GM21529 (cell line): Measurements from ENCODE around the gene TMEM213.
A peak's percentile ranks its signal among the peaks of the same experiment; 100 is the strongest.

ENCODE experiments used
- ATAC-seq: cut with Tn5 transposase; IDR thresholded peaks from one replicate; pipeline ENCODE4 v1.9.1; 2021; ENCODE audit not compliant: unreplicated experiment

Gene TMEM213, protein sequence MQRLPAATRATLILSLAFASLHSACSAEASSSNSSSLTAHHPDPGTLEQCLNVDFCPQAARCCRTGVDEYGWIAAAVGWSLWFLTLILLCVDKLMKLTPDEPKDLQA

DNA sequence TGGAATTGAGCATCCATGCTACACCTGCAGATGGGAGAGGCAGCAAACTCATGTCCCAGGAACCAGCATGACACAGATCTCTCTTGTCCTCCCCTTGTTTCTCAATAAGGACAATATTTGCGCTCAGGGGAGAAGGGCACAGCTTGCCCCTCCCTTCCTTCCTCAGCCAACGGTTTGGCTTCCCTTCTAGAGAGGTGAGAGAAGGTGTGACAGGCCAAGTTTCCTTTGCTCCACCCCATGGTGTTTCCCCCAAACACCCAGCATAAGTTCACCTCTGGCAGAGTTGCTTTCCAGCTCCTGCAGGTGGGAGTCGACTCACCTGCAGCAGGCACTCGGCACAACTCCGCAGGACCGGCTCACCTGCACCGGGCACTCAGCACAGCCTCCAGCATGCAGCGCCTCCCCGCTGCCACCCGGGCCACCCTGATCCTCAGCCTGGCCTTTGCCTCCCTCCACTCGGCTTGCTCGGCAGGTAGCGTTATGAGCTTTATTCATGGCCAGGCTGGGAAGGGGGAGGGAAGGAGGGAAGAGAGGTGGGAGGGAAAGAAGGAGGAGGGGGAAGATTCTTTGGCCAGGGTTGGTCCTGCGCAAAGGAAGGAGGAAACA lies at the start of gene TMEM213, which contains the start of gene ATP6V0A4:
TMEM213 (plus strand) TSS at position 280 of the 606 bp plus-strand sequence; CDS start at position 391, 111 bp downstream.
ATP6V0A4 (minus strand) TSS at position 482 of the 606 bp plus-strand sequence. CDS start 26,949 bp downstream, outside the sequence.
- no peak for ATAC-seq

DNA sequence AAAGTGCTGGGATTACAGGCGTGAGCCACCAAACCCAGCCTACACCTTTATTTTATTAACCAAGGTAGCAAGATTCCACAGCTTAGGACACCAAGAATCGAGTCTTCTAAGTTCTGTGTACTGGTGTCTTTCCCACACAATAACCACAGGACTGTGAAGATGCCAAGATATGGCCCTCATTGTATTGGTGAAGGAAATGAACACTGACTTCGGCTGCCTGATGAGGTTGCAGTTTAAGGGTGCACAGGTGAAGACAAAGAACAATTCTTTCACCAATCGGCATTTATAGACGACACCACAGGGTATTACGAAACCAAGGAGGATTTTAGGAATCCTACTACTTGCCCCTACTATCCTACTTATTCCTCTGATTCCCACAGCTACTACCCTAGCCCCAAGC lies 49.1 kb upstream of the TMEM213 start:
- ATAC-seq = no peak

DNA sequence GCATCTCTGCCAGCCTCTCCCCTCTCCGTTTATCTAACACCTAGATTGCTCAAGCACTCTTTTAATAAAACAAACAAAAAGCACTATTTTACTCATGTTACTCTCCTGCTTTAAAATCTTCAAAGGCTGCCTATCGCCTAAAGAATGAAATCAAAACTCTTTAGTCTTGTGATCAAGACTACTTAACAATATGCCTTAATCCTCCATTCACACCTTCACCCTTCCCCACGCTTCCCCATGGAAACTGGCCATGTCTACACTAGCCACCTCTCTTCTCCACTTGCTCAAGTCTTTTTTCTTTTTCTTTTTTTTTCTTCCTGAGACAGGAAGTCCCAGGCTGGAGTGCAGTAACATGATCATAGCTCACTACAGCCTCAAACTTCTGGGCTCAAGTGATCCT lies 47.8 kb upstream of the TMEM213 start:
- ATAC-seq = no peak

DNA sequence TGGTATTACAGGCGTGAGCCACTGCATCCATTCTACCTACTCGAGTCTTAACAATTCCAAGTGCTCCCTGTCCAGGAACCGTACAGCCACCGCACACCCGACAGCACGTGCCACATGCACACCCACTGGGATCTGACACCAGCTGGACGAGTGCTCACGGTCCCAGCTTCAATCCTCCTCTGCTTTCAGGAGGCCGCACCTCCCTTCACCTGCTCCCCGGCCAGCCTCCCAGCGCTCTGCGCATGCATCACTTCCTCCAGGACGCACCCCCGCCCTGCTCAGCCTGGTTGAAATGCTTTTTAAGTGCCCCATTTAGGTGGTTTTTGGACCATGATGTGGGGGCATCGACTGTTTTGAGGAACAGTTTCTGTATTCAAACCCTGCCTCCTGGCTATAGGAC lies 47.3 kb upstream of the TMEM213 start:
- ATAC-seq = no peak

DNA sequence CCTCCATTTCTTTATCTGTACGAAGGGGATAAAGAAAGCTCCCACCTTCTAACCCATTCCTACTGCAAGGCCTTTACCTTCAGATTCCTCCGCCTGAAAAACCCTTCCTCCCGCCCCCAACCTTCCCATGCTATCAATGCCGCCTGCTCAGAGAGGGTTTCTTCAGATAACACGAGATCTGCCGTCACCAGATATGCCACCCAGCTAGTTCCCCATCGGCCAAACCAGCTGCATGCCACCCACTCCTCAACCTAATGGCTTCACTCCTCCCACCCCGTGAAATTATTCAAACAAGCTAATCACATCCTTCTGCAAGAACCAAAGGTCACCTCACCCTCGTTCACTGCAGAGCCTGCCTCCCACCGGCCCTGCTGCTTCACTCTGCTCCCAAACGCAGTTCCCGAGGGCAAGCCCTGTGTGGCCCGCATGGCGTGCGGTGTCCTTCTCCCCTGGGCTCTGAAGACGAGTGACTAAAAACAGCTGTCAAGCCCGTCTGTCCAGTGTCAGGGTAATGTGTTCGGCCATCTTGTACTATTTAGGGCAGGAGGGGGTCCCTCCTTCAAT lies 46.8 kb upstream of the TMEM213 start:
- ATAC-seq = no peak

DNA sequence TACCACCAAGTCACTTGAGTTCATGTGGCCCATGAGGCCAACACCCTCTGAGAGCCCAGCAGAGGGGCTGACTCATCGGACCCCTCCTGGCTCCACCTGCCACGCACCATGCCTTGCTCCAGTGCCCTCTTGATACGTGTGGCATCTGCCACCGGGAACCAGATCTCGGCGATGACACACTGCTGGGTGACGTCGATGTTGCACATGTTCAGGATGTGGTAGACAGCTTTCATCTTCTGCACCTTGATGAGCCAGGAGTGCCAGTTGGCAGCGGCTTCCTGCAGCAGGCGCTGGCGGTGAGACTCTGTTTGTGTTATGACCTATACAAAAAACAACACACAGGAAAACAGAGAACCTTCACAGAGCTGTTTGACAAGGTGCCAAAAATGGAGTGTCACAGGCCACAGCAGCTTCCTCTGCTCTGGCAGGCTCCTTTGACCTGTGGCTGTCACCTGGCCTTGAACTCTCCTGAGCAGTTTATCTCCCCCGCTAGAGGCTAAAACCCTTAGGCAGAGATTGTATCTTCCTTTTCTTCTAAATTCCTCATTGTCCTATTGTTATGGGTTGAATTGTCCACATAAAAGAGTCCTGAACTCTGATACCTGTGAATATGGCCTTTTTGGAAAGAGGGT lies 45.2 kb upstream of the TMEM213 start:
- ATAC-seq = peak; percentile 79

DNA sequence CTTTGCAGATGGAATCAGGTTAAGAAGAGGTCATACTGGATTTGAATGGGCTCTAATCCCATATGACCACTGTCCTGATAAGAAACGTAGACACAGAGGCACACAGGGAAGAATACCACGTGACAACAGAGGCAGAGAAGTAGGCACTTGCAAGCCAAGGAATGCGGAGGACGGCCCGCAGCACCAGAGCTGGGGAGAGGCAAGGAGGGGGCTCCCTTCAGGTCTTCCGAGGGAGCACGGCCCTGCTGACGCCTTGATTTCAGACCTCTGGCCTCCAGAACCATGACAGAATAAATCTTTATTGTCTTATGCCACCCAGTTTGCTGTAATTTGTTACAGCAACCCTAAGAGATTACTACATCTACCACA lies 44.7 kb upstream of the TMEM213 start:
- no peak for ATAC-seq

DNA sequence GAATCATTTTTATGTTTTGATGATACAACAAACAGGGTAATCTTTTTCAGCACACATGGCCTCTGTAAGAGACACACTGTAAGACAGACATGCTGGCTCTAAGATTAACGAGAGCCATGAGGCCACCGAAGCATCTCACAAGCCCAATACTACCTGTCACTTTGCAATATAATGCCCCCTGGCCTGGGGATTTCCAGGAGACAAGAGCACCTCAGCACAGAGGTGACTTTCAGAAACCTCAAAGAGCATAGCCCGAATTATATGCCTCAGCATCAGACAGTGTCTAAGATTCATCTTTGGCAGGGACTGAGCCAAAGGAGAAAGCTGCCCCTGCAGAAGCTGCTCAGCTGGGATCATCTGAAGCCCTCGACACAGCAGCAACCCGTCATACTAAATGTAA lies 44.2 kb upstream of the TMEM213 start:
- no peak for ATAC-seq

DNA sequence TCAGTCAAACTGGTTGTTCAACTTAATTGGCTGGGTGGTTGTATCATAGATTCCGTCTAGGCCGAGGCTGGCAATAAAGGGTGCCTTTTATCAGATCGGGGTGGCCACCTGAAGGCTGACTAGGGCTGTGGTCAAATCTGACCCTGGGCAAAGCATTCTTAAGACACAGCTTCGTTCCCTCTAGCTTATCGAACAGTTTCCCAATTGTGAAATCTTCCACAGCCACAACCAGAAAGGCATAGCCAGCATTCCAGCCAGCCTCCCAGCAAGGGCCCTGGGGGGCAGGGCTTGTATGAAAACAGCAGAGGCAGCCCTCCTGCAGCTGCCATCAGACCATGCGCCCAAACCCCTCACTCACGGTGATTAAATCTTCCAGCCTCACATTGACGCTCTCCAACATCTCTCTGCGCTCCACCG lies 42.5 kb upstream of the TMEM213 start:
- no peak for ATAC-seq

DNA sequence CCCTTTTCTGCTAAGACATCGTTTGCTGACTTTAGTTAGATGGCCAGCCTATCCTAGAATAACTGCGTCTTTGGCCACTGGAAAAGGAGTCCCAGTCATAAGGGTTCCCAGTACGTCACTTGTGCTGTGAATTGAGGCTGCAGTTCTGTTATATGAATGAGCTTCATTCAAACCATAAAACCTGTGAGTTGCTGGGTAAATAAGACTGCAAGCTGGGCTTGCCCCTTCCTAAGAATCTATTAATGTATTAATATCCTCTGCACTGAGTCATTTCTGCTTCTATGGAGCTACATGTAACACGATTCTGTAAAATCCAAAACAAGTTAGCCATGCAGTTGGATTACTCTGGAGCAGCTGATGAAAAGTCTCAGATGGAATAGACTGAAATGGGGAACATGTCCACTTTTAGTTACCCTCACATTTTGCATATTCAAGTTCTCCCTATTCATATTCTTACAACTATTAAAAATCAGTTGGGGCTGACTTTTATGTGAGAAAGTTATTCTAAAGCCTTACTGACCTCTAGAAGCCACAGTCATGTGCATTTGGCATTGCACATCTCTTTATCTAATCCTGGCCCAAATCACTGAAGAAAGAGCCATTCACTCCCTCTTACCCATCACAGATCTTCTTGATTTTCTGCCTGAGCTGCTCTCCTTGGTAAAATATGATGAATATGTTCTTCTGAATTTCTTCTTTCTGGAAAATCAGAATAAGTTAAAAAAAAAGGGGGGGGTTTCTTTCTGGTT lies 41.8 kb upstream of the TMEM213 start:
- ATAC-seq = no peak

DNA sequence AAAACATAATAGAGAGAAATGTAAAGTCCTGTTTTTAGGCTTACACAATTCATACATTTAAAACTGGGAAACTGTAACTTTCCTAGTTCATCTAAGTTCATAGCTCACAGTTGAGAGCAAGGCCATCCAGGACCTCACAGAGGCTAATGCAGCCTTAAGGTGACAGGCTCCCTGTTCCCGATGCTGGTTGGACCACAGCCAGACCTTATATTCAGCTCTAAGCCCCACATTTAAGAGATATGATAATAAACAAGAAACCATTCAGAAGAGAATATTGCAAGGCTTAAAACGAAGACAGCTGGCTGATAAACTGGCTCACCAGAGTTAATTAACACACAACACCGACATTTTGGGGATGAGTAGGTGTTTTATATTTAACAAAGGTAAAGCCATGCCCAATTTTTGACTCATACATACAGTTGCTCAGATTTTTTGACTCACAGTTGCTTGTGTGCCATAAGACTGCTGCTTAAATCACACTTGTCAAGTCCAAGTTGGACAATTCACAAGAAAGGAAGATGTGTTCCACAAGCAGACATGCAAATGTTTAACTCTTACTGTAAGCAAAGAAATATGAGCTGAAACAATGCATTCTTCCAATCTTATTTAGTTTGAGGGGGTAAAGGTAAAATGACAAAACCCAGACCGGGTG lies 41.1 kb upstream of the TMEM213 start:
- no peak for ATAC-seq

DNA sequence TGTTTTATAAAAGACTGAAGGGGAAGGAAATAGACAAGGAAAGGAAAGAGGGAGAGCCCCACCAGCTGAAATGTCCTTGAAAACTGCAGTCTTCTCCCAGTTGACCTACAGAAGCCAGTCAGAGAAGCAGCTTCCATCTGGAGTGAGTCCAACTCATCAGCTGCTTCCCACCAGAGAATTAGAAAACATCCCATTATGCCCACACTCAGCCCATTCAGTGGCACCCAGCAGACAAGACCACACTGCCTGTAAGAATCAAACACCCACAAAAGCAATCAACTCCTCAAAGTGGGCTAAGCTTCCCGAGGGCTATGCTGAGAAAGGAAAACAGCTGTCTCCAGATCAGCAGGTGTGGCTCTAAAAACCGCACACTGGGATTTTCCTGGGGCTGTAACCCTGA lies 29.6 kb upstream of the TMEM213 start:
- no peak for ATAC-seq

DNA sequence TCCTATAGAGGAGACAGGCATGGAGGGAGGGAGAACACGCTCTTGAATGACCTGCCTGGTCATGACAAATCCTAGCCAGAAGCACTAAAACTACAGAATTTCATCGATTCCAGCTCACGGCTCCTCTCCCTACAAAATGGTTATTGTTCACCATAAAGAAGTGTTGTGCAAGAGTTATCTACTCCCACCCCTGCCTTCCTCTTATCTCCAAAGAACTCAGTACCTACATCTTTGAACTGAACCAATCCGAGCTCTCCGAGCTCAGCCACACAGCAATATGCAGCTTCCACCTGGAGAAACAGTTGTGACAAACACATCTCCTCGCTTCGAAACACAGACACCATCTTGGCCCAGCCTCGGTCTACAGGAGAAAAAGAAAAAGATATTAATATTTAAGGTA lies 26.9 kb upstream of the TMEM213 start:
- ATAC-seq = no peak

DNA sequence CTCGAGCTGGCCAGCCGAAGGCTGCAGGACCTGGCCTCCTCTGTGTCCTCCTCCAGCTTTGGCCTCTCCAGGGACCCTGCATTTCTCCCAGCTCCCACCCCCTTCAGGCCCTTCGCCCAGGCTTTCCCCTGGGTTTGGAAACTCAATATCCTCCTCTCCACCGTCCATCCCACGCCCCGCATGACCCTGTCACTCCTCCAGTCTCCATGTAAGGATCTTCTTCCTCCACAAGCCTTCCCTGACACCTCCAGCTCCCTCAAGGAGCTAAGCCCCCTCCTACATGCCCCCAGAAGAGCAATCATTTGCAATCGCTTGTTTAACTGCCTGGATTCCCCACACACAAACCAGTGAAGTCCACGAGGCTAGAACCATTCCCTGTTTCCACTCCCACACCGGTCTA lies 24.6 kb upstream of the TMEM213 start:
- no peak for ATAC-seq

DNA sequence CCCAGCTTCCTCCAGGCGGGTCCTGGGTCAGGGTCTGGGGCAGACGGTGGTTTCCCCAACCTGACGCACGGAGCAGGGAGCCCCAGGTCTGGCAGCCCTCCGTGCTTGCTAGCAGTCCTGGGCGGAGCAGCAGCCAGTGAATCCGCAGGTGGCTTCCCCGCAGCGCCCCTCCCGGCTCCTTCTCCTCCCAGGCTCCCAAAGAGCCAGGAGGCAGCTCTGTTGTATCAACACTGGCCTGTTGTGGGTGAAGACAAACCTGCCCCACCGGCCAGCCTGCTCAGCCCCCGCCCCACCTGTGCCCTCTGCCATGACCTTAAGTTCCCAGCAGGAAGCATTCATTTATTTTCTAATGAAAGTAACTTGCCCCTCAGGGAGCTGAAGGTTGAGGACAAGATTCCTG lies 24.0 kb upstream of the TMEM213 start:
- no peak for ATAC-seq

DNA sequence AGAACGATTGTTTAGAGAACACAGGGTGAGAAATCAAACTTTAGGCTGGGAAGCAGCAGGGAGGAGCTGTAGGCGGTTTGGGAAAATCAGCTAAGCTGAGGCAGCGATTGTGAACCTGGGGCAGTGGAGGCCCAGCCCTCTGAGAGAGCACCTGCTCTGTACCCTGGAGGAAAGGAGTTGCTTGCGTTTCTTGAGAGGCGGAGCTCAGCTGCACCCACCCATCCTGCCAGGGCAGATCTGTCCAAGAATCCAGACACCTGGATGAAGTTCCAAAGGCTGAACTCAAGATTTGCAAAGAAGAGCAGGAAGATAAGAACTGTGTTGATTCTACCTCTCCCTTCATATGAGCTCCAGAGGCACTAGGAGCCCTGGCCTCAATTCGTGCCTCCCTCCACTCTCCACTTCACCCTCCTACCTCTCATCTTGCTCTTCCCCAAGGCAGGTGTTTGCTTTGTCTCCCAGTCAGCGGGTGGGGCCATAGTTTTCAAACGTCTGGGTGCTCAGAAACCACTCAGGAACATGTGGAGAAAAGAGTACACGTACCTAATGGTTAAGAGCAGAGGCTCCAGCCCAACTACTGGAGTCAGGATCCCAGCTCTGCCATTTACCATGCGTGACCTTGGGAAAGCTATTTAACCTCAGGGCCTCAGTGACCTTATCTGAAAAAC lies 21.5 kb upstream of the TMEM213 start:
- ATAC-seq = no peak

DNA sequence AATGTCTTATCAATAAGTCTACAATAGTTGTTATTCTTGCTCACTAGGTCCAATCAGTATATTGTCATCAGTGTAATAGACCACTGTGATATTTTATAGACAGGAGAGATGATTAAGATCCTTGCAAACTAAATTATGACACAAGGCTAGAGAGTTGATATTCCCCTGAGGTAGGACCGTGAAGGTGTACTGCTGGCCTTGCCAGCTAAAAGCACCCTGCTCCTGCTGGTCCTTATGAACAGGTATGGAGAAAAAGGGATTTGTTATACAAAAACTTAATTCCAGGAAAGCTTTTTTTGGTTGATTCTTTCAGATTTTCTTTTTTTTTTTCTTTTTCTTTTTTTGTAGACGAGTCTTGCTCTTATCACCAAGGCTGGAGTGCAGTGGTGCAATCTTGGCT lies 16.8 kb upstream of the TMEM213 start:
- no peak for ATAC-seq

DNA sequence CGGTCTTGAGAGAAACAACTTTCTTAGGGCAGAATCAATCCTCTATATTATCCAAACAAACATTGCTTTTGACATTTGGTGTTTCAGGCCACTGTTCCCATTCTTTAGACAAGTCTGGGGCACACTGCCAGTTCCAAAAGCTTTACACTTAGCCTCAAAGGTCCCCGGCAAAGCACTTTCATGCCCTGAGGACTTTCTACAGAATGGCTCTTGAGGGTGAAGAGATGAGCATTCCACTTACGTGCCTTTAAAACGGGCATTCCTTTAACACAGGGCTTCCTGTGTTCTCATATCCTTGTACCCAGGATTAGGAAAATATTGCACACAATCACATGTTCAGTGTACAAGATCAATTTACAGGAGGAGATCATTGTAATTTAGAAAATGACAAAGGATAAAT lies 13.1 kb upstream of the TMEM213 start:
- ATAC-seq = no peak

DNA sequence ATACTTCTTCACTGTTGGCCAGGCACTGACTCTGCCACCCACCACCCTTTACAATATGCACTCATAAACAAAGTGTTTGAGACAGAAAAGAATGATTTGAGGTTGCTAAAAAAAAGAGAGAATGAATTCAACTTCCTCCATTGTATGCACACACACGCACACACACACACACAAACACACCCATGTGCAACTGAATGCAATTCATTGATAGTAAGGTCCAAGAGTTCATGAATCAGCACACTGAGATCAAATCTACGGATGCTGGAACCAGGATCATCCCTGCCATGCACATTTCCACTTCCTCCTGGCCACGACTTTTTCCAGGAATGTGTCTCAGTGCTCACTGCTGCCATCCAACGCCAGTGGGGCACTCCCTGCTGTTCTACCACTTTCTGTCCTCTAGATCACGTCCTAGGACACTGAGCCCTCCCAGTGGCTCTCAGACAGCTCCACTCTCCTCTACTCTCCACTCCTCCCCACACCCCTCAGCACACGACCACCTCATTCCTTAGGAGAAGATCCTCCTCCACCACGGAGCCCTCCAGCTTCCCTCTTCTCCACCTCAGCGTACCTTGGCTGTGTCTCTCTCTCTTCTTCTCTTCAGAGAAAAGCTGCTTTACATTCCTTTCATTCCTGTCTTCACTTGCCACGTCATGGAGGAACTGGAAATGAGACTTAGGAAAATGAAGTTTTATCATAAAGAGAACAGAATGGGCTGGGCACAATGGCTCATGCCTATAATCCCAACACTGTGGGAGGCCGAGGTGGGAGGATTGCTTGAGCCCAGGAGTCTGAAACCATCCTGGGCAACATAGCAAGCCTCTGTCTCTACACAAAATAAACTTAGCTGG lies 12.0 kb upstream of the TMEM213 start:
- no peak for ATAC-seq
